ENCODE results near the gene PNPT1. TPM values are rescaled to one million over a fixed set of nuclear protein-coding genes. Genes with fewer than 3 reads are reported as not detected.
"Not testable (repeated sequence)": the region's sequence is repeated elsewhere in the genome, so short reads cannot be mapped to it uniquely, and the experiment has no call there.

Gene PNPT1
- total RNA-seq, 2 experiments from 2014 or later: 79.4 to 80.9 TPM

DNA sequence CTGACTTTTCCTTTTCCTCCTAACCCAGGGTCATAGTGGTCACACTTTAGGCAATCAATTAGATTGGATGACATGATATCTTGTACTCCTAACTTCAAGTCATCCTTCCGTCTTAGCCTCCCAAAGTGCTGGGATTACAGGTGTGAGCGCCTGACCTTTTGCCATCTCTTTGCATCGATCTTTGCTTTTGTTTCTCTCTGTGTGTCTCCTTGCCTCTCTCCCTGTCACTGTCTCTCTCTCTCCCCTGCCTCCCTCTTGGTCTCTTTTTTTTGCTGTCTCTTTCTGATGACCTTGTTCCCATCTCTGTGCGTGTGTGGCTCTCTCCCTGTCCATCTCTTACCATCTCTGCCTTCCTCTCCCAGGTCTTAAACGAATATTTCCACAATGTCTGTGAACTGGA lies 904 bp downstream of the PNPT1 start:
- POLR2A ChIA-PET: not testable (repeated sequence)

DNA sequence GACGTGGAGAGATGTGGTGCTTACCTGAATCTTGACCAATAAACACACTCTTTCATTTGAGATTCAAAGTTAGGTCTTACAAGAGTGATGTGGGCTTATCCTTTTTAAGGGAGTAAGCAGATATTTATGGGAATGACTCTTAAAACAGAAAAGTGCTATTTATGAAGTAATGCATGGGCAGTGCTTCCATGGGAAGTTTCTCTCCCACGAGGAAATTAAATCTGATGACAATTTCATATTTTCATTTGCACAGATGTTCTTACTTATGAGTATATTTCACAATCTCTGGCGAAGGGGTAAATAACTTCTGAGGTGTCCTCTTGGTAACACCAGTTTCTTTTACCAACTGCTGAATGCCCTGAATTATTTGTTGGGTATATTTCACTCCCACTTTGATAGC lies 21.0 kb downstream of the PNPT1 start:
- POLR2A ChIA-PET: no interaction called here
- CTCF ChIA-PET: no interaction called here

More for the DNA sequence above, 904 bp downstream of the PNPT1 start:
- CTCF ChIA-PET: not testable (repeated sequence)

DNA sequence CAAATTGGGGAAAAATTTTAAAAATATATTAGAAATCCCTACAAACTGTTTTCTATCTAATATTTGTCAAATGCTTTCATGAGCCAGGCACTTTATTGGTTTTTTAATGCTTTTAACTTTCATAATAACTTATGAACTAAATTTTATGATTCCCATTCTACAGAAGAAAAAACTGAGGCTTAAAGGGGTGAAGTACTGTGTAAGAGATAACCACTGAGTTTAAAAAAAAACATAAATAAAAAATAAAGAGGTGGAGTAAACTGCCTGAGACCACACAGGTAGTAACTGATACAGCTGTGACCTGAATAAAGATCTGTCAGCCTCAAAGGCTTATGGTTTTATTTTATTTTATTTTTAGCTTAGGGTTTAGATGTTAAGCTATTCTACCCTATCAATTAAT lies 24.7 kb downstream of the PNPT1 start:
- POLR2A ChIA-PET: no interaction called here
- CTCF ChIA-PET: interaction anchor here (0.6 kb wide), 1 partner anchor 36 kb away, joined by 4 read pairs; no protein-coding TSS in a partner anchor

DNA sequence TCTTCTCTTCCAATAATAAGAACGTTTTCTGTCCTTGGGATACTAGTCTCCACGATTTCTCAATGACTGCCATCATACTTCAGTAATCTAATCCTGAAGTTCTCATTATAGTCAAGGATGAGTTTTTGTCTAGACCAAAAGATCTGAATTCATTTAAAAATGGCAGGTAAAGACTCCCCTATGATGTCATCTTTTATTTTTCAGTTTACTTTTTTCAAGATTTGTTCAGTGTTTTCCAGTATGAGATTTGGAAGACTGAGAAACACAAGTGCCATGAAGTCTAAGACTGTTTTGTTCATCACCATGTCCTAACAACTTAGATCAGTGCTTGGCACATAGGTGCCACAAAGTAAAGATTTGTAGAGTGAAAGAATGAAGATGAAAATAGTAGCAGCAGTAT lies 40.4 kb downstream of the PNPT1 start:
- ChIA-PET CTCF (no interaction called here), POLR2A (no interaction called here)

DNA sequence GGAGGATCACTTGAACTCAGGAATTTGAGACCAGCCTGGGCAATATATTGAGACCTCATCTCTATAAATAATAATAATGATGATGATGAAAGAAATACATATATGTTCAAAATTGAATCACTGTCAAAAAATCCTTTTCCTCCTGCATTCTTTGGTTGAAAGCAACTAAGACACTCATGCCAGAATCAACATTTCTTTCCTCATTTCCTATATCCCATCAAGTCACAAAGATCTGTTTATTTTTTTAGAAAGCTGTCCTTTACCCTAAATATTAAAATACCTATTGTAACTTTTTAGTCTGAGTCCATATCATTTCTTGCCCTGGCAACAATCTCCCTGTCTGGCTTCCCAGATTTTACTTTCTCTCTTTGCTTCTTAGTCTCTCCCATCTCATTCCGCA lies 44.4 kb downstream of the PNPT1 start:
- POLR2A ChIA-PET: no interaction called here
- CTCF ChIA-PET: no interaction called here

DNA sequence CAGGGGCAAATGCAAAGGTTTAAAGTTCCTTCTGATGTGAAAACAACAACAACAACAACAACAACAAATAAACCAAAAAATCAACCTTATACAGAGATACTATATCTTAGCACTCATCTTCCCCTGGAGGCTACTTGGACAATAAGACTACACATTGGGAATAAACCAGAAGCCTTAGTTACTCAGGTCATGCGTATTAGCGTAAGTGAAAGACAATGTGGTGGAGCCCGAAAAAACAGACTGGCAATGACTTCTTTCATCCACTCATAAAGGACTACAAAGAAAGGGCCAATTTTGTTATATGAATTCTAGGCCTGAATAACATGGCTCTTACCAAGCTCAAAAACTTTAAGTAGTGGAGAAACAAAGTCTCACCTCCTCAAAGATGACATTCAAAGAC lies 56.8 kb downstream of the PNPT1 start:
- POLR2A ChIA-PET: no interaction called here

DNA sequence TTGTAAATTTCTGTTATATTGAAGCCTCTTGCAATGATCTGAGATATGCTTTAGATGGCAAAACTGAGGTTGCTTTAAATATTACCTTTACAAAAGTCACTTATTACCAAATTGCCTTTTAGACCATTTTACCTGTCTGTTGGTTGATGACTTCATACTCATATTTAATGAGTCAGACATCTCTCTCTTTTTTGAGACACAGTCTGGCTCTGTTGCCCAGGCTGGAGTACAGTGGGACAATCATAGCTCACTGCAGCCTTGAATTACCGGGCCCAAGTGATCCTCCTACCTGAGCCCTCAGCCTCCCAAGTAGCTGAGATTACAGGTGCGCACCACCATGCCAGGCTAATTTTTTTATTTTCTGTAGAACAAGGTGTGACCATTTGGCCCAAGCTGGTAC lies 64.7 kb downstream of the PNPT1 start:
- ChIA-PET POLR2A (no interaction called here), CTCF (no interaction called here)

More for the DNA sequence above, 56.8 kb downstream of the PNPT1 start:
- CTCF ChIA-PET: no interaction called here

DNA sequence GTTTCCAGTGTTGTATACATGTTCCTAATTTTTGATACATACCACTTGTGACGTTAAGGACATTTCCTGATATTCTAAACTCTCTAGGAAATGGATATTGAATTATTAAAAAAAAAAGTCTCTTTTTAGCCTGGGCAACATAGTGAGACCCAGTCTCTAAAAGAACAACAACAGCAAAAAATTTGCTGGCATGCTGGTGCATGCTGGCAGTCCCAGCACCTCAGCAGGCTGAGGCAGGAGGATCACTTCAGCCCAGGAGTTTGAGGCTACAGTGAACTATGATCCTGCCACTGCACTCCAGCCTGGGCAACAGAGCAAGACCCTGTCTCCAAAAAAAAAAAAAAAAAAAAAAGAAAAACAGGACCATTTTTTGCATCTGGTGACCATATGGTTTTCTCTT lies 65.7 kb downstream of the PNPT1 start:
- ChIA-PET CTCF (no interaction called here), POLR2A (no interaction called here)

DNA sequence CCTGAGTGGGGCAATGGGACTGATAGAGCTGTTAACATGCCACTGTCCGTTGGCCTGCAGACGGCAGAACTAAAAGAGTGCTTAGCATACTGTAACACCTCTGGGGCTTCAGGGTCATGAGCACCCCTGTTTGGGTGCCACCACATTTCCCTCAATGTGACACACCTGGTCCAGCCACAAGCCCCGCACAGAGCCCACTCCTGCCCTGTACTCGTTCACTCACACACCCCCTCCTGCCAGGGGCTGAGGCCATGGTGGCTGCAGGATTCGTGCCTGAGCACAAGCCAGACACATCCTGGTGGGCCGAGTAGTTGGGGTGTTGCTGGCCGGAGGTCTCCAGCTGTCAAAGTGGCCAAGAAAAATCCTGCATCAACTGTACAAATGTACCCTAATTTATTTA lies 71.8 kb downstream of the PNPT1 start:
- CTCF ChIA-PET: no interaction called here
- POLR2A ChIA-PET: no interaction called here

DNA sequence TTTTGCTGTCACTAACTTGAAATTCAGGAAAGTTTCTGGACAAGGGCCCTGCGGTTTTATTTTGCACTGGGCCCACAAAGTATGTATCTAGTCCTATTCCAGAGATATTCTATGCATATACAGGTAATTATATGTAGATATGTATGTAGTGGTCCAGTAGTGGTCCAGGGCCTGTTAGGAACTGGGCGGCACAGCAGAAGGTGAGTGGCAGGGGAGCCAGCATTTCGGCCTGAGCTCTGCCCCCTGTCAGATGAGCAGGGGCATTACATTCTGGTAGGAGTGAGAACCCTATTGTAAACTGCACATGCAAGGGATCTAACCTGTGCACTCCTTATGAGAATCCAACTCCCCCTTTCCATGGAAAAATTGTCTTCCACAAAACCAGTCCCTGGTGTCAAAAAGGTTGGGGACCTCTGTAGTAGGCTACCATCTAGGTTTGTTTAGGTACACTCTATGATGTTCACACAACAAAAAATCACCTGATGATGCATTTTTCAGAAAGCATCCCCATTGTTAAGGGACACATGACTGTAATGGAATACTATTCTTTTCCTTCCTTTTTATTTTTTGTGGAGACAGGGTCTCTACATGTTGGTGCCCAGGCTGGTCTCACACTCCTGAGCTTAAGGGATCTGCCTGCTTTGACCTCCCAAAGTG lies 73.4 kb downstream of the PNPT1 start:
- ChIA-PET POLR2A (no interaction called here), CTCF (no interaction called here)

DNA sequence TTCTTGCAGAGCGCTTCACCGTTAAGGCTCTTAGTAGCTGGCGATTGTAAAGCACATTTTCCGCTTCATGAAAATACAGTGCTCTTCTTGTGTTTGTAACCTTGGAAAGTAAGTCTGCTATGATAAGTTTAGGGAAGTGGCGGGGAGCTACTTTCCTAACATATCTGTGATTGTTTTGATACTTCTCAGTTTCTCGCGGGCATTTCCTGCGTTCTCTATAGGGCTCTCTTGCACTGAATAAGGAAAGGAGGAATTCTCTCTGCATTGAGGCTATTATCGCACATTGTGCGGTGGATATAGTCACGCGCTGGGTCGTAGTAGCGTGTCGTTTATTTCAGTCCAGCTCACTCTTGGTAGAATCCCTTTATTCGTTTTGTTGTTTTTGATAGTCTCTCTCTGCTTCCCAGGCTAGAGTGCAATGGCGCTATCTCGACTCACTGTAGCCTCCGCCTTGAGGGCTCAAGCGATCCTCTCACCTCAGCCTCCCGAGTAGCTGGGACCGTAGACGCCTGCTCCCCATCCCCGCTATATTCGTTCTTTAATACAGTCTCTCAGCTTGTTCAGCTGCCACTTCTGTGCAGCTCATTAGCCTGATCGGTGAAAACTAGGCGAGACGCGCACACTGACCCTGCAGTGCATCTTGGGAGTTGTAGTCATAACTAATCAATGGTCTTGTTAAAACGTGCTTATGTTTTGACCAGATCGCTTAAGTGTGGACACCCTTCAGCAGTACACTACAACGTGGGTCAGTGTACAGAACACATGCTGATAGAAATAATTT lies 75.2 kb downstream of the PNPT1 start:
- CTCF ChIA-PET: interaction anchor here (0.6 kb wide), 1 partner anchor 38 kb away, joined by 3 read pairs; no protein-coding TSS in a partner anchor

DNA sequence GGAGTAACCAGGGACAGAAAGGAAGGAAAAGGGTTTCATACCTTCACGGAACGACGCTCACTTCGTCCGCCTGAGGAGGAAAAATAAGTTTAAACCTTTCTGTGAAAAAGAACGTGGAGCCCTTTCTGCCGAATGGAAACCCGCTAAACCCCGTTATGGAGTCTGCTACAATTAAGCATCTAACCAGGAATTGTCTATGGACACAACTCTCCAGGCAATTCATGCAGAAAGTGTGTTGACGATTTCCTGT lies 75.7 kb downstream of the PNPT1 start:
- ChIA-PET CTCF (interaction anchor here (0.6 kb wide), 1 partner anchor 38 kb away, joined by 3 read pairs; no protein-coding TSS in a partner anchor), POLR2A (interaction anchor here (0.6 to 1.5 kb wide), 3 partner anchors 99 to 891 kb away, joined by 4 to 6 read pairs (median 5); no protein-coding TSS in a partner anchor)

More for the DNA sequence above, 75.2 kb downstream of the PNPT1 start:
- POLR2A ChIA-PET: interaction anchor here (0.6 to 1.5 kb wide), 3 partner anchors 100 to 891 kb away, joined by 4 to 6 read pairs (median 5); no protein-coding TSS in a partner anchor

DNA sequence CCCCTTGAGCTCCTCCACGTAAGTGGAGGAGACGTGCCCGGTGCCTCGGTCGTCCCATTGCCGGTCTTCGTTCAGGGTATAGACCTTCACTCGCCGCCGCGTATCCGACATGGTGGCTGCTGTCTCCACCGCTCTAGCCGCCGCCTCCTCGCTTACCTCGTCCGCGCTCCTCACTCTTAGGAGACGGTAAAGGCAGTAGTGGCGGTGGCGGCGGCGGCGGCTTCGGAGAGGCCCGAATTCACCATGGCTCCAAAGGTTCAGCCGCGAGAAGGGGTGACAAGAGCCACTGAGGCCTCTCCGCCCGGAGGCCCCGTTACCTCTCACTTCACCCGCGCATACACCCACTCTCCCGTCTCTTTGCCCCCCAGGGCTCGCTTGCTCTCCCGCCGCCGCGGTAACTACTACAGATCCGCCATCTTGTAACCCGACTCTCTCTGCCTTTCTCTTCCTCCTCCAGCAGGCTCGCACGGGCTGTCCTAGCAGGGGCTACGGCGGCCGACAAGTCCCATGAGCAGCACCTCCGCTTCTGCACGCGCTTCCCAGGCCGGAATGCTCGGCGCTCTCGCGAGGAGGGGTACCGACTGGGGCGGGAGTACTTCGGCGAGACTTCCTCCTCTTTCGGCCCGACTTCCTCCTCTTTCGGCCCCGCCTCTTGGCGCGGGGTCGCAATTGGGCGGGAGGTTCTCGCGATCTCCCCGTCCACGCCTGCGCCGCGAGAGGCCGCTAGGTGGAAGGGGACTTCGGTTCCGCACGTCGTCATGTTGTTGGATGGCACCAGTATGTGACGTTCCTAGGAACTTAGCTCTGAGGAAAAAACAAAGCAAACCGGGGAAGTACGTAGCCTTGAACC lies 76.2 kb downstream of the PNPT1 start, which contains the start of gene PPP4R3B:
Gene PPP4R3B (minus strand): TSS at position 448 of the 850 bp plus-strand sequence. CDS start 337 bp downstream, at position 111.
- ChIA-PET POLR2A (interaction anchor here (0.5 to 1.5 kb wide), 5 partner anchors 11 to 890 kb away, joined by 3 to 6 read pairs (median 4); no protein-coding TSS in a partner anchor), CTCF (interaction anchor here (0.6 kb wide), 1 partner anchor 39 kb away, joined by 3 read pairs; no protein-coding TSS in a partner anchor)

DNA sequence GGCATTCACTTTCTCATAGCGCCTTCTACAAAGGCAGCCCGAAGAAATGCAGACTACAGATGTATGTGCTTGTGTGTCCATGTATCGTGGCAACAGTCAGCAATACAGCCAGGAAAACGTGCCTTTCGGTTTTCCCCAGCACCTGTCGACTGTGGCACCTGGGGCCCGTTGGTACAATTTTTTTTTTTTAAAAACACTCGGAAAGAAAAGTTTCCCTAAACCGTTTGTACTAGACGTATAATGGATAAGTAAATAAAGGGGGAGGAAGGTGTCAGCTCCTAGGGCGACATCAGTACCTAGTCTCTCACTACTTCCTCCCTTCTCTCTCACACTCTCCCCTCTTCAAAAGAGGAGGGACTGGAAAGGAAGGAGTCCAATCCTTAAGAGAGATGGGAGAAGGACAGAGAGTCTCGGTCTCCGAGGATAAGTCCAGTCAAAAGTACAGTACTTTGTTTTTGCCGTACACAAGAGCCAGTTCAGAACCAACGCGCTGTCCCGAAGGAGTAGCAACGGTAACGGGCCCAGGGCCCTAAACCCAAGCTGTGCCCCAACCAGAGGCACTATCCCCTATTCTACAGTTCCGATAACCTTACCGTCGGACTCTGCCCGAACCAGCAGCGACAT lies 77.0 kb downstream of the PNPT1 start:
- ChIA-PET POLR2A (interaction anchor here (0.5 to 1.3 kb wide), 3 partner anchors 11 to 96 kb away, joined by 3 to 4 read pairs (median 4); no protein-coding TSS in a partner anchor), CTCF (no interaction called here)

DNA sequence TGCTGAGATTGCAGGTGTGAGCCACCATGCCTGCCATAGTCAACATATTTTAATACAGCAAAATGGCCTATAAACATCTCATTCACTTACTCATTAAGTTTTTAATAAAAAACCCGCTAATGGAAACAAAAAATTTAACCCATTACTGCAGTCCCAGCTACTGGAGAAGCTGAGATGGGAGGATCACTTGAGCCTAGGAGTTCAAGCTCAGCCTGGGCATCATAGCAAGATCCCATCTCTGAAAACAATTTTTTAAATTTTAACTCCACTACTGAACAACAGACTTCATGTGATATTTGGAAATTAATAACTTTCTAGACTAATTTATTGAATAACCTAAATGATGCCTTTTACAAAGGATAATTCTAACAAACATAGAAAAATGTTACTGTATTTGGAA lies 81.6 kb downstream of the PNPT1 start:
- ChIA-PET CTCF (no interaction called here), POLR2A (interaction anchor here (0.7 kb wide), 1 partner anchor 82 kb away, joined by 8 read pairs; no protein-coding TSS in a partner anchor)

DNA sequence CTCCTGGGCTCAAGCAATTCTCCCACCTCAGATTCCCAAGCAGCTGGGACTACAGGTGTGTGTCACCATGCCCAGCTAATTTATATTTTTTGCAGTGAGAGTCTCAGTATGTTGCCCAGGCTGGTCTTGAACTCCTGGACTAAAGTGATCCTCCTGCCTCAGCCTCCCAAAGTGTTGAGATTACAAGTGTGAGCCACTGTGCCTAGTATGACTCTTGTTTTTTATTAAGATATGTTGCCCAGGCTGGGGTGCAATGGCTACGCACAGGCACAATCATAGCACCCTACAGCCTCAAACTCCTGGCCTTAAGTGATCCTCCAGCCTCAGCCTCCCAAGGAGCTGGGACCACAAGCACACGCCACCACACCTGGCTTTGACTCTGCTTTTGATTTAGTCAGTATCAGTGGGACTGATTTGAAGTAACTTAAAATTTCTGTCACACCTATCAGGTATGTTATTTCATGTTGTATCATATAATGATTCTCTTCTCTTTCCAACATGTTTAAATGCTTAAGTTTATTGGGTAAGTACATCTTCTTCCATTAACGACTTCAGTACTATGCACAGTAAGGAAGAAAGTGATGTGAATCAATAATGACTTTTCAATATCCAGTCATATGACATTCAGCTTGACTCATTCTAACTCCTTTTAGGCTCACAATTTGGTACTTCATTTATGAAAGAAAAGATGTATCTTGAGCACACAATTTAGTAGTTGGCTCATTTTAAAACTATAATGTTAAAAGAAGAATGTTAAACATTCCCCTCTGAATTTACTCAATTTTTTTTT lies 82.5 kb downstream of the PNPT1 start:
- ChIA-PET POLR2A (no interaction called here), CTCF (no interaction called here)

DNA sequence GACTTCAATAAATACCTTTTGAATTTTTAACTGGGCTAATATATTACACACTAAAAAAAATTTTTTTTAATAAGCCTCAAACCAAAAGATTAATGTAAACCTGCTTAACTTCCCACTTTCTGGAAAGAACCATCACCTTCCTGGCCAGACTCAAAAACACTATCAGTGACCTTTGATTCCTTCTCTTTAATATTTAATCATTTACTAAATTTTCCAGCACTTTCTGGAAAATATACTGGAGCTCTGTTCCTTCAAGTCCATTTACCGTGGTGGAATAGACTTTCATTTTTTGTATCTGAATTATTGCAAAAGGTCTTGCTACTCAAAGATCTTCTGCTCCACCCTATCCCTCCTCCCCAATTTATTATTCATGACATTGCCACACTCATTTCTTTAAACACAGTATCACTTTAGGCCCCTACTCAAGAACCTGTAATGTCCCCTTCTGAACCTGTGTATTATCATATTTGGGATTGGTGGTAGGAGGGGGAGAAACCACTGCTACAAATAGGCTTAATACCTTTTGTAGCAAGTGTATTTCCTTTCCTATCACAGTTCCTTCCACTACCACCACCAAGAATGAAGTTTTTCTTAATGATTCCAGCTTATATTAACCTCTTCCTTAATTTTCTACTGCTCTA lies 83.6 kb downstream of the PNPT1 start:
- ChIA-PET CTCF (interaction anchor here (0.8 kb wide), 1 partner anchor 90 kb away, joined by 3 read pairs; the partner anchor contains the start of gene CFAP36), POLR2A (no interaction called here)

DNA sequence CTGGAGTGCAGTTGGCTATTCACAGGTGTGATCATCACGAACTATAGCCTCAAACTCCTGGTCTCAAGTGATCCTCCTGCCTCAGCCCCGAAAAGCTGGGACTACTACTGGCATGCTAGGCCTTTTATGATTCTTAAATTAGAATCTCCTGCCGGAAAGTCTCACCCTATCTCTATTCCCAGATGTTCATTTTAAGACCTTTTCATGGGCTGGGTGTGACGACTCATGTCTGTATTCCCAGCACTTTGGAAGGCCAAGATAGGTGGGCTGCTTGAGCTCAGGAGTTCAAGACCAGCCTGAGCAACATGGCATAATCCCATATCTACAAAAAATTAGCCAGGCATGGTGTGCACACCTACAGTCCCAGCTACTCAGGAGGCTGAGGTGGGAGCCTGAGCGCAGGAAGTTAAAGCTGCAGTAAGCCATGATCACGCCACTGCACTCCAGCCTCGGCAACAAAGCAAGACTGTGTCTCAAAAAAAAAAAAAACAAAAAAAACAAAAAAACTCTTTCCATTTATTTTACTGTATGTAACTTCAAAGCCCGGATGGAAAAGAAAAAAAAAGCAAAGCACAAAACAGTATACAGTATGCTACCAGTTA lies 84.3 kb downstream of the PNPT1 start:
- CTCF ChIA-PET: no interaction called here
- POLR2A ChIA-PET: no interaction called here

Measured in activated CD8-positive, alpha-beta memory T cell treated with anti-CD3 and anti-CD28 coated beads for 36 hours (primary cell).